Ammon's horn (tissue), 1 donor: ENCODE measurements around the gene FMO4.
"Not testable (repeated sequence)": the region's sequence is repeated elsewhere in the genome, so short reads cannot be mapped to it uniquely, and the experiment has no call there.

Experiments
- DNase-seq: peaks from one replicate; pipeline ENCODE4 v3.0.0-alpha.2; 2016; ENCODE audit warnings: low spot score

FMO4 gene

GRCh38 chr1:171335964-171336363 is 22.0 kb downstream of the FMO4 start:
- DNase-seq, result no peak

- not testable (repeated sequence) for DNase-seq
Observed at GRCh38 chr1:171339345-171339744, 25.4 kb downstream of the FMO4 start.

GRCh38 chr1:171343727-171344472 is 29.9 kb downstream of the FMO4 start:
- no peak for DNase-seq

GRCh38 chr1:171344473-171344820 is 30.5 kb downstream of the FMO4 start:
- no peak for DNase-seq

GRCh38 chr1:171345536-171345935 is 31.6 kb downstream of the FMO4 start:
- no peak for DNase-seq

- DNase-seq, result no peak
Observed at GRCh38 chr1:171346881-171347280, 32.9 kb downstream of the FMO4 start.

GRCh38 chr1:171350594-171350993 is 36.6 kb downstream of the FMO4 start:
- no peak for DNase-seq

GRCh38 chr1:171351961-171352360 is 38.0 kb downstream of the FMO4 start:
- no peak for DNase-seq

- DNase-seq, result no peak
Observed at GRCh38 chr1:171352554-171352953, 38.6 kb downstream of the FMO4 start.

GRCh38 chr1:171355727-171356126 is 41.7 kb downstream of the FMO4 start:
- DNase-seq, result no peak

- DNase-seq, result no peak
Observed at GRCh38 chr1:171357179-171357578, 43.2 kb downstream of the FMO4 start.

- not testable (repeated sequence) for DNase-seq
Observed at GRCh38 chr1:171359355-171359648, 45.3 kb downstream of the FMO4 start.

- not testable (repeated sequence) for DNase-seq
Observed at GRCh38 chr1:171359731-171360527, 45.9 kb downstream of the FMO4 start.

GRCh38 chr1:171366085-171366484 is 52.1 kb downstream of the FMO4 start:
- no peak for DNase-seq

GRCh38 chr1:171366816-171367215 is 52.8 kb downstream of the FMO4 start:
- DNase-seq, result no peak

- no peak for DNase-seq
Observed at GRCh38 chr1:171367436-171367835, 53.5 kb downstream of the FMO4 start.

- DNase-seq, result no peak
Observed at GRCh38 chr1:171372418-171373084, 58.6 kb downstream of the FMO4 start.

- not testable (repeated sequence) for DNase-seq
Observed at GRCh38 chr1:171373357-171374122, 59.6 kb downstream of the FMO4 start.

- no peak for DNase-seq
Observed at GRCh38 chr1:171379846-171380245, 65.9 kb downstream of the FMO4 start.

- no peak for DNase-seq
Observed at GRCh38 chr1:171381866-171382210, 67.9 kb downstream of the FMO4 start.

GRCh38 chr1:171384496-171384895 is 70.5 kb downstream of the FMO4 start:
- no peak for DNase-seq

GRCh38 chr1:171389171-171389570 is 75.2 kb downstream of the FMO4 start:
- no peak for DNase-seq
